ENCODE measurements around the gene TMEM205. TPM values are rescaled to one million over a fixed set of nuclear protein-coding genes. Genes with fewer than 3 reads are reported as not detected.

The TMEM205 gene
- total and polyA plus RNA-seq, 2 of the 13 experiments (the other 11 are each of a cell fraction or from before 2014, with no cell fraction given): 45.5 to 98.7 TPM

DNA sequence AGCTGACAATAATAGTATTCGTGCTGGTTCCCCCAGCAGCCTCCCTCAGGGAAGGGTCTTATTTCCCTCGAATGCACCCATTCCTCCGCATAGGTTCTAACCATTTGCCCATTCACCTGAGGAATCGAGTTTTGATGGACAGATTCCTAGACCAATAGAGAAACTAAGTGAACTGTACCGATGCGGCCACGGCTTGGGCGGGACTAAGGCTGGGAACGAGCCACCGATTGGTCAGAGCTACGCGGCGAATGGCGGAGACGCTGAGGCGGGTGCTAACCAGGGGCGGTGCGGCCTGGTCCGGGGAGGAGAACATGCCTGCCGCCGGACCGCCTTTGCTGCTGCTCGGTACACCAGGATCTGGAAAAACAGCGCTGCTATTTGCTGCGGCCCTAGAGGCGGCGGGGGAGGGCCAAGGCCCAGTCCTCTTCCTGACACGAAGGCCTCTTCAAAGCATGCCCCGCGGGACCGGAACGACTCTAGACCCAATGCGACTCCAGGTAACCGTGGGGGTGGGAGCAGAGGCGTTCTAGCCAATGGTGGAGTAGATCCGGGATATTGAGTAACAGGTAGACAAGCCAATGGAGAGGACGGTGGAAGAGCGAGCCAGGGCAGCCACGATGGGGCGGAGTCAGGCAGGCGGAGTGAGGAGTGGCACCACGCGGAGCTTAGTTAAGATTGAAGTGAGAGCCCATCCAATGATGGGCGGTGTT lies 28.5 kb upstream of the TMEM205 start, which contains the start of gene SWSAP1 (continued):
- TF ChIP-seq ZBTB26 (CRISPR knock-in tag; IDR thresholded peaks at IDR 0.05; ENCODE audit: borderline replicate concordance): no peak
- no peak for TF ChIP-seq EED (CRISPR knock-in tag; IDR thresholded peaks at IDR 0.05)
- TF ChIP-seq, protein P1, sequence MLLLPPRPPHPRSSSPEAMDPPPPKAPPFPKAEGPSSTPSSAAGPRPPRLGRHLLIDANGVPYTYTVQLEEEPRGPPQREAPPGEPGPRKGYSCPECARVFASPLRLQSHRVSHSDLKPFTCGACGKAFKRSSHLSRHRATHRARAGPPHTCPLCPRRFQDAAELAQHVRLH (CRISPR knock-in tag; IDR thresholded peaks at IDR 0.05; ENCODE audit: borderline replicate concordance, low read depth): peak; percentile 84; the same call in 1 of the 2 replicates
- TF ChIP-seq ZNF552 (CRISPR knock-in tag; IDR thresholded peaks at IDR 0.05; ENCODE audit: borderline replicate concordance): 0 out of 2 replicates have a peak, but pooled peaks have one; percentile 57
- no peak for TF ChIP-seq ZNF207 (IDR thresholded peaks at IDR 0.05; ENCODE audit: borderline replicate concordance)
- TF ChIP-seq ZNF652 (CRISPR knock-in tag; IDR thresholded peaks at IDR 0.05; ENCODE audit: borderline replicate concordance, low read depth): no peak
- peak; percentile 50; the same call in 1 of the 2 replicates for TF ChIP-seq ZNF232 (CRISPR knock-in tag; IDR thresholded peaks at IDR 0.05; ENCODE audit: borderline replicate concordance)
- TF ChIP-seq RFX5 (IDR thresholded peaks at IDR 0.05; ENCODE audit: low read depth, low read length): no peak; the same call in 1 of the 2 replicates
- TF ChIP-seq ZMAT3 (CRISPR knock-in tag; conservative IDR thresholded peaks at IDR 0.05): peak; percentile 82; the same call in 1 of the 2 replicates
- TF ChIP-seq ZNF883 (CRISPR knock-in tag; IDR thresholded peaks at IDR 0.05; ENCODE audit: not compliant biosample characterization): peak; percentile 84
- peak; percentile 88 for TF ChIP-seq MEIS1 (CRISPR knock-in tag; IDR thresholded peaks at IDR 0.05; ENCODE audit: borderline replicate concordance)
- TF ChIP-seq CHCHD3 (CRISPR knock-in tag; IDR thresholded peaks at IDR 0.05): no peak
- TF ChIP-seq GATA4 (IDR thresholded peaks at IDR 0.05; ENCODE audit: borderline replicate concordance, low read depth): no peak
- TF ChIP-seq CEBPG (CRISPR knock-in tag; IDR thresholded peaks at IDR 0.05): peak; percentile 73; the same call in 1 of the 2 replicates
- TF ChIP-seq IKZF1 (IDR thresholded peaks at IDR 0.05): no peak
- TF ChIP-seq U2AF1 (optimal IDR thresholded peaks at IDR 0.05; ENCODE audit: low read depth, low read length): no peak
- no peak for TF ChIP-seq HHEX (CRISPR knock-in tag; IDR thresholded peaks at IDR 0.05)
- TF ChIP-seq, protein P2, sequence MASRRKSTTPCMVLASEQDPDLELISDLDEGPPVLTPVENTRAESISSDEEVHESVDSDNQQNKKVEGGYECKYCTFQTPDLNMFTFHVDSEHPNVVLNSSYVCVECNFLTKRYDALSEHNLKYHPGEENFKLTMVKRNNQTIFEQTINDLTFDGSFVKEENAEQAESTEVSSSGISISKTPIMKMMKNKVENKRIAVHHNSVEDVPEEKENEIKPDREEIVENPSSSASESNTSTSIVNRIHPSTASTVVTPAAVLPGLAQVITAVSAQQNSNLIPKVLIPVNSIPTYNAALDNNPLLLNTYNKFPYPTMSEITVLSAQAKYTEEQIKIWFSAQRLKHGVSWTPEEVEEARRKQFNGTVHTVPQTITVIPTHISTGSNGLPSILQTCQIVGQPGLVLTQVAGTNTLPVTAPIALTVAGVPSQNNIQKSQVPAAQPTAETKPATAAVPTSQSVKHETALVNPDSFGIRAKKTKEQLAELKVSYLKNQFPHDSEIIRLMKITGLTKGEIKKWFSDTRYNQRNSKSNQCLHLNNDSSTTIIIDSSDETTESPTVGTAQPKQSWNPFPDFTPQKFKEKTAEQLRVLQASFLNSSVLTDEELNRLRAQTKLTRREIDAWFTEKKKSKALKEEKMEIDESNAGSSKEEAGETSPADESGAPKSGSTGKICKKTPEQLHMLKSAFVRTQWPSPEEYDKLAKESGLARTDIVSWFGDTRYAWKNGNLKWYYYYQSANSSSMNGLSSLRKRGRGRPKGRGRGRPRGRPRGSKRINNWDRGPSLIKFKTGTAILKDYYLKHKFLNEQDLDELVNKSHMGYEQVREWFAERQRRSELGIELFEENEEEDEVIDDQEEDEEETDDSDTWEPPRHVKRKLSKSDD (CRISPR knock-in tag; IDR thresholded peaks at IDR 0.05; ENCODE audit: low read depth): no peak
- TF ChIP-seq ZNF891 (CRISPR knock-in tag; IDR thresholded peaks at IDR 0.05): peak; percentile 78; the same call in 1 of the 2 replicates
- no peak for TF ChIP-seq ZSCAN29 (CRISPR knock-in tag; conservative IDR thresholded peaks at IDR 0.05)
- peak; percentile 92 for TF ChIP-seq ASH2L (IDR thresholded peaks at IDR 0.05; ENCODE audit: insufficient read length, low read depth, low read length)
- no peak for TF ChIP-seq CBX5 (CRISPR knock-in tag; IDR thresholded peaks at IDR 0.05; ENCODE audit: borderline replicate concordance)
- no peak for TF ChIP-seq DNMT1 (CRISPR knock-in tag; IDR thresholded peaks at IDR 0.05)
- peak; percentile 19; the same call in 1 of the 2 replicates for TF ChIP-seq ZNF816 (CRISPR knock-in tag; IDR thresholded peaks at IDR 0.05; ENCODE audit: borderline replicate concordance)
- peak; percentile 78 for TF ChIP-seq HES4 (CRISPR knock-in tag; IDR thresholded peaks at IDR 0.05; ENCODE audit: borderline replicate concordance)
- no peak for TF ChIP-seq ZNF572 (CRISPR knock-in tag; IDR thresholded peaks at IDR 0.05)
- no peak for TF ChIP-seq ZNF766 (CRISPR knock-in tag; IDR thresholded peaks at IDR 0.05; ENCODE audit: borderline replicate concordance)
